Measurements from ENCODE around the gene GM2A.

The GM2A gene

DNA sequence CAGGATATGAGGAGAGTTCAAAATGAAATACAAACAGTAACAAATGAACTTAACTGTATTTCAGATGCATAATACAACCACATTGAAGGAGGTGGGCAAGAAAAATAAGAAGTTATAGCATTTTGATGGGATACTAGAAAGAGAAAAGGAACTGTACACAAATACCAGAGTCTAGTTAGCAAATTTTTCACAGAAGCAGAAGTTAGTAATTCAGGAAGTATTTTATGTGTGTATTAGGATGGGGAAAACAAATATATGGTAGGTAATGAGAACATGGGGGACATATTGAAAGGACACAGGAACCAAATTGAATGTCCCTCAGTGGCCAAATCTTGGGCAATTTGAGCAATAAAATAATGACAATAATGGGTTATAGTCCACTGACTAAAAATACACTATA lies 18.4 kb downstream of the GM2A start:
- no peak overlapping the region for H3K4me3 ChIP-seq (ENCODE audit: low read depth in 1 of 2, low read length in 2 of 2)
- H3K4me1 ChIP-seq (ENCODE audit: control insufficient read depth in 1 of 2, insufficient read depth in 2 of 2, low read length in 2 of 2): no peaks in the 10 kb centered on the region
- no peaks in the 10 kb centered on the region for H3K27me3 ChIP-seq (ENCODE audit: low read depth, low read length)
- H3K36me3 ChIP-seq (ENCODE audit: control insufficient read depth in 1 of 2, insufficient read depth in 2 of 2, low read length in 2 of 2): peaks cover 25 to 31% of the 10 kb centered on the region in 2 donors
- H3K27ac ChIP-seq (ENCODE audit: low read length): no peak overlapping the region
- no peaks in the 10 kb centered on the region for H3K9me3 ChIP-seq (ENCODE audit: control insufficient read depth in 1 of 2, low read length in 2 of 2)

DNA sequence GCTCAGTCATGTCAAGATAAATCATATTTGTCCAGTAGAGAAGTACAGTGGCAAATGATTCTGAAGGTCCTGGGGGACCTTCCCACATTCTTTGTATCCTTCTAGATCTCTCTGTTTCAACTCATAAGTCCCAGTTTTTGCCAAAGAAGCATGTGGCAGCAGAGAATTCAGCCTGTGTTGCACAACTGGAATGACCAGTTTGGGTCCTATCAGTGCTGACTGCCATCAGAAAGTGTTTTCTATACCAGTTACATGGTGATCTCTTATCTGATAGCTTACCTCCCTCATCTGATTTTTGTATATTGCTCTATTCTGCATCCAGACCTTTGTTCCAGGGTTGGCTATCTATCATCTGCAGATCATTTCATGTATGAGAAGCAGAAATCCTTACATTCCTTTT lies 21.7 kb downstream of the GM2A start:
- no peak overlapping the region for H3K27ac ChIP-seq (ENCODE audit: low read length)
- H3K9me3 ChIP-seq (ENCODE audit: control insufficient read depth in 1 of 2, low read length in 2 of 2): no peaks in the 10 kb centered on the region

DNA sequence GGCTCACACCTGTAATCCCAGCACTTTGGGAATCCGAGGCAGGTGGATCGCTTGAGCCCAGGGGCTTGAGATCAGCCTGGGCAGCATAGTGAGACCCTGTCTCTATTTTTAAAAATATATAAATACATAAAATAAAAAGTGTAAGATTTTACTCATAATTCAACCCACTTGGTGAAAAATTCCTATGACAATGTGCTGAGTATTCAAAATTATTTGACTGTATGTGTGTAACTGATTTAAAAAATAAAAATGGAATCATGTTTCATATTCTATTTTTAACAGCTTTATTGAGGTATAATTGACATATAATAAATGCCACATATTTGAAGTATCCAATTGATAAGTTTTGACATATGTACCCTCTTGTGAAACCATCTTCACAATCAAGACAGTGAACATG lies 22.8 kb downstream of the GM2A start:
- no peak overlapping the region for H3K27ac ChIP-seq (ENCODE audit: low read length)
- H3K4me3 ChIP-seq (ENCODE audit: low read depth in 1 of 2, low read length in 2 of 2): no peak overlapping the region
- H3K4me1 ChIP-seq (ENCODE audit: control insufficient read depth in 1 of 2, insufficient read depth in 2 of 2, low read length in 2 of 2): no peaks in the 10 kb centered on the region
- no peaks in the 10 kb centered on the region for H3K27me3 ChIP-seq (ENCODE audit: low read depth, low read length)
- H3K36me3 ChIP-seq (ENCODE audit: control insufficient read depth in 1 of 2, insufficient read depth in 2 of 2, low read length in 2 of 2): no peaks in the 10 kb centered on the region
- H3K9me3 ChIP-seq (ENCODE audit: control insufficient read depth in 1 of 2, low read length in 2 of 2): no peaks in the 10 kb centered on the region

More for the DNA sequence above, 21.7 kb downstream of the GM2A start:
- Histone ChIP-seq H3K4me1 (ENCODE audit: control insufficient read depth in 1 of 2, insufficient read depth in 2 of 2, low read length in 2 of 2) (no peaks in the 10 kb centered on the region), H3K36me3 (ENCODE audit: control insufficient read depth in 1 of 2, insufficient read depth in 2 of 2, low read length in 2 of 2) (peaks cover 3 to 8% of the 10 kb centered on the region in 2 donors), H3K4me3 (ENCODE audit: low read depth in 1 of 2, low read length in 2 of 2) (no peak overlapping the region), H3K27me3 (ENCODE audit: low read depth, low read length) (no peaks in the 10 kb centered on the region)

DNA sequence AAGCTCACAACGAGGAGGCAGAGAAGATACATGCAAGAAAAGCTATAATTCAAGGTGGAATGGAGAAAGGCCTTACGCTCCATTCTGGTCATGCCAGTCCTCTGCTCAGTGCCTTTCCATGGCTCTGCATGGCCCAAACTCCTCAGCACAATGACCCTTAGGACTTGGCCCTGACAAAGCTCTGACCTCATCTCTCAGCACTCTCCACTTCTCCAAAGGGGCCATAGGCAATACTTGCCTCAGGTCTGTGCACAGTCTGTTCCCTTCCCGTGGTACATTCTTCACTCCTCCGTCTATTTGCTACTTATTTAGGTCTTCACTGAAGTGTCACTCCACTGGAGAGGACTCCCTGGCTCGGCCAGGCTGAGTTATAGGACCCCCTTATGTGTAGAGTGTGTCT lies 25.9 kb downstream of the GM2A start:
- Histone ChIP-seq H3K4me3 (ENCODE audit: low read depth in 1 of 2, low read length in 2 of 2) (no peak overlapping the region), H3K27ac (ENCODE audit: low read length) (no peak overlapping the region), H3K4me1 (ENCODE audit: control insufficient read depth in 1 of 2, insufficient read depth in 2 of 2, low read length in 2 of 2) (no peaks in the 10 kb centered on the region), H3K27me3 (ENCODE audit: low read depth, low read length) (no peaks in the 10 kb centered on the region), H3K9me3 (ENCODE audit: control insufficient read depth in 1 of 2, low read length in 2 of 2) (no peaks in the 10 kb centered on the region), H3K36me3 (ENCODE audit: control insufficient read depth in 1 of 2, insufficient read depth in 2 of 2, low read length in 2 of 2) (no peaks in the 10 kb centered on the region)

DNA sequence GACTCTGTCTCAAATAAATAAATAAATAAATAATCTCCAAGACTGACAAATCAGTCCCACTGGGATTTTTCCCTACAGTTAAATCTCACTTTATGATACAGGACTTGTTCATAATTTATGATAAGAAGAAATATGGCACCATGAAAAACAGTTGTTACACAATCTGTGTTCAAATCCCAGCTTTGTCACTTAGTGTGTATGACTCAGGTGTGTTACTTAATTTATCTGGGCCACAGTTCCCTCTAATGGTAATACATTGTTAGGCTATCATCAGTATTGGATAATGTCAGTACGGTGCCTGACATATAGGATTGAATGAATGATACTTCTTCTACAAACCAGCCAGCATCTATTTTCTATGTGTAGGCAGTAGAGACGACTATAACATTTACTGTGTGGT lies 27.5 kb downstream of the GM2A start:
- Histone ChIP-seq H3K36me3 (ENCODE audit: control insufficient read depth in 1 of 2, insufficient read depth in 2 of 2, low read length in 2 of 2) (no peaks in the 10 kb centered on the region), H3K27ac (ENCODE audit: low read length) (no peak overlapping the region), H3K27me3 (ENCODE audit: low read depth, low read length) (no peaks in the 10 kb centered on the region), H3K9me3 (ENCODE audit: control insufficient read depth in 1 of 2, low read length in 2 of 2) (no peaks in the 10 kb centered on the region), H3K4me3 (ENCODE audit: low read depth in 1 of 2, low read length in 2 of 2) (no peak overlapping the region), H3K4me1 (ENCODE audit: control insufficient read depth in 1 of 2, insufficient read depth in 2 of 2, low read length in 2 of 2) (no peaks in the 10 kb centered on the region)

DNA sequence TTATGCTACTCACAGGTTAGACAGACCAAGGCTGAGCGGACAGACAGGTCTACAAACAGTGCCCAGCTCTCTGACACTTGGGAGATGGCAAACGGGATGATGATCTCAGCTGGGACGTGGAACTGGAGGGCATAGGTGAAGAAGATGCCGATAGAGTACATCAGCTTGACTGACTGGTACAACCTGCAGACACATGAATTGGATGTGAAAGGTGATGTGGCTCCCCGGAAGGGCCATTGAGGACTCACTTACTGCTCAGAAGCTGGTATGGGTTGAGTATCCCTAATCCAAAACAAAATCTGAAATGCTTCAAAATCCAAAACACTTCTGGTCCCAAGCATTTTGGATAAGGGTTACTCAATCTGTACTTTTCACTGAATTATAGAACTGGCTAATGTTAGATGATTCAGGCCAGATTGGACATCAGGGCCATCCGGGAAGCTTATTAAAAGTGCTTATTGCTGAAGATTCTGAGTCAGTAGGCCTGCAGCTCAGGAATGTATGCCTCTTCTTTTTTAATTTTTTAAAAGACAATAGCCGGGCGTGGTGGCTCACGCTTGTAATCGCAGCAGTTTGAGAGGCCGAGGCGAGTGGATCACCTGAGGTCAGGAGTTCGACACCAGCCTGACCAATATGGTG lies 28.1 kb downstream of the GM2A start:
- Histone ChIP-seq H3K4me3 (ENCODE audit: low read depth in 1 of 2, low read length in 2 of 2) (no peak overlapping the region), H3K27me3 (ENCODE audit: low read depth, low read length) (no peaks in the 10 kb centered on the region), H3K27ac (ENCODE audit: low read length) (no peak overlapping the region), H3K4me1 (ENCODE audit: control insufficient read depth in 1 of 2, insufficient read depth in 2 of 2, low read length in 2 of 2) (no peaks in the 10 kb centered on the region), H3K36me3 (ENCODE audit: control insufficient read depth in 1 of 2, insufficient read depth in 2 of 2, low read length in 2 of 2) (no peaks in the 10 kb centered on the region), H3K9me3 (ENCODE audit: control insufficient read depth in 1 of 2, low read length in 2 of 2) (no peaks in the 10 kb centered on the region)

DNA sequence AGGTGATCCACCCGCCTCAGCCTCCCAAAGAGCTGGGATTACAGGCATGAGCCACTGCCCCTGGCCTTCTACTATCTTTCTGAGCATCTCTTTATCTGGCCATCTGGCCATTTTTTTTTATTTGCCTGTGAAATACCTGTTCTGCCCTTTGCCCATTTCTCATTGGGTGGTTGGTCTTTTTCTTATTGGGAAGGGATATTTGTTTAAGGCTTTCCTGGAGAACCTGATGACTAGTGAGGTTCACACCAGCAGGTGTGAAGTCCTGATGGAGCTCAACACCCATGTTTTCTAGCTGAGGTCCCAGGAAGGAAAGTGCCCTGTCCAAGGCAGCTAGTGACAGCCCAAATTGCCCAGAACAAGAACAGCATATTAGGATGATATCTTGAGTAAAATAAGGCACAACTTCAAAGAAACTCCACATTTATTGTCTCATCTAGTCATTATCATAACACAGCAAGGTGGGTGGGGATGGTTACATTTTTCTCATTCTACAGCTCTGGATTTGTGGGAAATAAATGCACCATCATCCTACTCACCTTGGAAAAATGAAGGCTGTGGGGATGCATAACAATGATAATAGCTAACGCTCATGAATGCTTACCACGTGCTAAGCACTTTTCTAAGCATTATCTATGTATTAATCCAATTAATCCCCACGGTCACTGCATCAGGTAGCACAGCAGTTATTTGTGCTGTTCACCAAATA lies 30.3 kb downstream of the GM2A start:
- H3K36me3 ChIP-seq (ENCODE audit: control insufficient read depth in 1 of 2, insufficient read depth in 2 of 2, low read length in 2 of 2): no peaks in the 10 kb centered on the region
- H3K4me3 ChIP-seq (ENCODE audit: low read depth in 1 of 2, low read length in 2 of 2): no peak overlapping the region
- H3K9me3 ChIP-seq (ENCODE audit: control insufficient read depth in 1 of 2, low read length in 2 of 2): no peaks in the 10 kb centered on the region
- H3K27ac ChIP-seq (ENCODE audit: low read length): no peak overlapping the region
- H3K4me1 ChIP-seq (ENCODE audit: control insufficient read depth in 1 of 2, insufficient read depth in 2 of 2, low read length in 2 of 2): no peaks in the 10 kb centered on the region
- no peaks in the 10 kb centered on the region for H3K27me3 ChIP-seq (ENCODE audit: low read depth, low read length)

DNA sequence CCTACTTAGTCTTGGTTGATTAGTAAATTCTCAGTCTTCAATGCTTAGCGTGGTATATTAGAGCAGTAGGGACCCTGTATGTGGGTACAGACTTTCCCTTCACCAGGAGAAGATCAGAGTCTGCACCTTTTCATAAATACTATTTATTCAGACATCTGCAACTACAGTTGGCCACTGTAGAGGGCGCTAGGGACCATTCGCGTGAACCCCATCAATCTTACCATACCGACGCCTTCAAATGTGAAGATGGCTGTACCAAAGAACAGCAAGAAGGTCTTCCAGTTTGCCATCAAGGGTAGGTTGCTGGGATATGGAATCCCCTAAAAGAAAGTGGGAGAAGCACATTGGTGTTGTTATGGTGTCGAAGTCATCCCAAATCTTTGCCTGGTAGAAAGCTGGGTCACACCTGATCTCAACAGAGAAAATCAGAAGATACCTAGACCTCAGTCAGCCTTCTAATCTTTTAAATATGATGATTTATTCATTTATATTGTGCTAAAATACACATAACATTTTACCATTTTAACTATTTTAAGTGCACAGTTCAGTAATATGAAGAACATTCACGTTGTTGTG lies 31.5 kb downstream of the GM2A start:
- no peaks in the 10 kb centered on the region for H3K9me3 ChIP-seq (ENCODE audit: control insufficient read depth in 1 of 2, low read length in 2 of 2)
- no peak overlapping the region for H3K27ac ChIP-seq (ENCODE audit: low read length)
- H3K4me3 ChIP-seq (ENCODE audit: low read depth in 1 of 2, low read length in 2 of 2): no peak overlapping the region
- H3K36me3 ChIP-seq (ENCODE audit: control insufficient read depth in 1 of 2, insufficient read depth in 2 of 2, low read length in 2 of 2): no peaks in the 10 kb centered on the region
- H3K4me1 ChIP-seq (ENCODE audit: control insufficient read depth in 1 of 2, insufficient read depth in 2 of 2, low read length in 2 of 2): no peaks in the 10 kb centered on the region
- H3K27me3 ChIP-seq (ENCODE audit: low read depth, low read length): no peaks in the 10 kb centered on the region

DNA sequence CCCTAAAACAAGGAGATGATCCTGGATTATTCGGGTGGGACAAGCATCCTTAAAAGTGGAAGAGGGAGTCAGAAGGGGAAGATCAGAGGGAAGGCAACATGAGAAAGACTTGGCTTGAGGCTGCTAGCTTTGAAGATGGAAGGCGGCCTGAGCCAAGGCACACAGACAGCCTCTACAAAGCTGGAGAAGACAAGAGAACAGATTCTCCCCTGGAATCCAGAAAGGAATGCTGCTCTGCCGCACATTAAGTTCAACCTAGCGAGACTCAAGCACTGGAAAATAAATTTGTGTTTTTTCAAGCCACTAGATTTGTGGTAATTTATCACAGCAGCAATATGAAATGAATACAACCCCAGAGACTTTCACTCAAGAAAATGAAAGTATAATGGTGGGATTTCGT lies 32.7 kb downstream of the GM2A start:
- Histone ChIP-seq H3K27me3 (ENCODE audit: low read depth, low read length) (no peaks in the 10 kb centered on the region), H3K4me3 (ENCODE audit: low read depth in 1 of 2, low read length in 2 of 2) (no peak overlapping the region), H3K27ac (ENCODE audit: low read length) (no peak overlapping the region), H3K9me3 (ENCODE audit: control insufficient read depth in 1 of 2, low read length in 2 of 2) (no peaks in the 10 kb centered on the region), H3K36me3 (ENCODE audit: control insufficient read depth in 1 of 2, insufficient read depth in 2 of 2, low read length in 2 of 2) (no peaks in the 10 kb centered on the region), H3K4me1 (ENCODE audit: control insufficient read depth in 1 of 2, insufficient read depth in 2 of 2, low read length in 2 of 2) (no peaks in the 10 kb centered on the region)

DNA sequence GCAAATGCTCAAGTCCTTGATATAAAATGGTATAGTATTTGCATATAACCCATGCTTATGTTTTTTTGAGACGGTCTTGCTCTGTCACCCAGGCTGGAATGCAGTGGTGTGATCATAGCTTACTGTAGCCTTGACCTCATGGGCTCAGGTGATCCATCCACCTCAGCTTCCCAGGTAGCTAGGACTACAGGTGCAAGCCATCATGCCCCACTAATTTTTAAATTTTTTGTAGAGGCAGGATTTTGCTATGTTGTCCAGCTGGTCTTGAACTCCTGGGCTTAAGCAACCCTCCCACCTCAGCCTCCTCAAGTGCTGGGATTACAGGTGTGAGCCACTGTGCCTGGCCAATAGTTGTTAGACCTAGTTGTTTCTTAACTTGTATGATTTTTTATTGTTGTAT lies 33.3 kb downstream of the GM2A start:
- no peaks in the 10 kb centered on the region for H3K27me3 ChIP-seq (ENCODE audit: low read depth, low read length)
- no peak overlapping the region for H3K4me3 ChIP-seq (ENCODE audit: low read depth in 1 of 2, low read length in 2 of 2)
- H3K9me3 ChIP-seq (ENCODE audit: control insufficient read depth in 1 of 2, low read length in 2 of 2): no peaks in the 10 kb centered on the region
- no peaks in the 10 kb centered on the region for H3K4me1 ChIP-seq (ENCODE audit: control insufficient read depth in 1 of 2, insufficient read depth in 2 of 2, low read length in 2 of 2)
- H3K36me3 ChIP-seq (ENCODE audit: control insufficient read depth in 1 of 2, insufficient read depth in 2 of 2, low read length in 2 of 2): no peaks in the 10 kb centered on the region
- H3K27ac ChIP-seq (ENCODE audit: low read length): no peak overlapping the region

DNA sequence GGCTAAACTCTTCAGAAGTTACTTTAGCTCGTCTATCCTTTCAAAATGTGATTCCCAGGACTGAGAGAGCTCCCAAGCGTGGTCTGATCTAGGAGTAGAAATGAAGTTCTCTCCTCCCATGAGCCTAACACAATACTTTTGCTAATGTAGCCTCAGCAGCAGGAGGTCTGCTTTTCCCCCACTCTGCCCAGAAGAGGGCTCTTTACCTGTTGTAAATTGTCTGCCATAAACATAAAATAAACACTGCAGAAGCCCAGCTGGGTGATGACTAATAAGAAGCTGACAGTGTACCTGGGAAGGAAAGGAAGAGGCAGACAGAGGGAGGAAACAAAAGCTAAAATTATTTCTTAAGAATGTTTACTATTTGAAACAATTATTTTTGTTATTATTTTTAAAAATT lies 35.2 kb downstream of the GM2A start:
- H3K27me3 ChIP-seq (ENCODE audit: low read depth, low read length): no peaks in the 10 kb centered on the region
- H3K4me3 ChIP-seq (ENCODE audit: low read depth in 1 of 2, low read length in 2 of 2): no peak overlapping the region
- H3K9me3 ChIP-seq (ENCODE audit: control insufficient read depth in 1 of 2, low read length in 2 of 2): no peaks in the 10 kb centered on the region
- H3K4me1 ChIP-seq (ENCODE audit: control insufficient read depth in 1 of 2, insufficient read depth in 2 of 2, low read length in 2 of 2): no peaks in the 10 kb centered on the region
- H3K27ac ChIP-seq (ENCODE audit: low read length): no peak overlapping the region
- no peaks in the 10 kb centered on the region for H3K36me3 ChIP-seq (ENCODE audit: control insufficient read depth in 1 of 2, insufficient read depth in 2 of 2, low read length in 2 of 2)

All from muscle layer of duodenum (tissue), 2 donors.